ENCODE measurements around the gene CLIP2.

The CLIP2 gene

GRCh38 chr7:74454925-74455288 lies 165.7 kb downstream of the CLIP2 start:
- H3K4me3 ChIP-seq (ENCODE audit: low read depth, low read length): no peak overlapping the region
- DNase-seq (ENCODE audit: low read depth): no peak
- no peak for TF ChIP-seq CTCF (IDR thresholded peaks at IDR 0.05; ENCODE audit: low read depth, low read length, missing control alignments)

- no peak for DNase-seq (ENCODE audit: low read depth)
- H3K4me3 ChIP-seq (ENCODE audit: low read depth, low read length): no peak overlapping the region
- TF ChIP-seq CTCF (IDR thresholded peaks at IDR 0.05; ENCODE audit: low read depth, low read length, missing control alignments): no peak
Measured at GRCh38 chr7:74455291-74455804, 166.1 kb downstream of the CLIP2 start.
